NCI-H526 treated with DMSO at 0.1 percent for 48 hours (cell line): ENCODE data around the gene MAB21L3.
A peak's percentile ranks its signal among the peaks of the same experiment; 100 is the strongest.

Experiments
- DNase-seq: peaks from one replicate; lab custom pipeline; 2025; lab: John Stamatoyannopoulos, UW

The MAB21L3 gene

DNA sequence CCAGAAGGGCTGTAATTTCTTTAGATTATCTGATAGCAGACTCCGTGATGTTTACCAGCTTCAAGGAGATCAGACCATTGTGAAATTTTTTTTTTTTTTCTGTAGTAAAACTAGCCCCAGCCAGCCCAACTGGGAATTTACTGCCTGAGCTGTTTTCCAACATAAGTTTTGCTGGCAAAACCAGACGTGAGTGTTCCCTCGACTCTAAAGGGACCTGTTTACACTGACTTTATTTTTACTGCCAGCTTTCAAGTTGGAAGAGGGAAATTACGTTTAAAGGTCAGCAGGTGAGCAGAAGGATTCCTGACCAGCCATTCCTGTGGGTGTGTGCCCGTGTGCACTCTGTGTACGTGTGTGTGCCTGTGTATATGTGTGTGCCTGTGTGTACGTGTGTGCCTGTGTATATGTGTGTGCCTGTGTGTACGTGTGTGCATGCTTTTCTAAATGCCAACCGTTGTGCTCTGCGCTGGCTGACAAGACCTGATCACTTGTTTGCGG is 374 bp downstream of the MAB21L3 start:
- DNase-seq = peak; percentile 67

DNA sequence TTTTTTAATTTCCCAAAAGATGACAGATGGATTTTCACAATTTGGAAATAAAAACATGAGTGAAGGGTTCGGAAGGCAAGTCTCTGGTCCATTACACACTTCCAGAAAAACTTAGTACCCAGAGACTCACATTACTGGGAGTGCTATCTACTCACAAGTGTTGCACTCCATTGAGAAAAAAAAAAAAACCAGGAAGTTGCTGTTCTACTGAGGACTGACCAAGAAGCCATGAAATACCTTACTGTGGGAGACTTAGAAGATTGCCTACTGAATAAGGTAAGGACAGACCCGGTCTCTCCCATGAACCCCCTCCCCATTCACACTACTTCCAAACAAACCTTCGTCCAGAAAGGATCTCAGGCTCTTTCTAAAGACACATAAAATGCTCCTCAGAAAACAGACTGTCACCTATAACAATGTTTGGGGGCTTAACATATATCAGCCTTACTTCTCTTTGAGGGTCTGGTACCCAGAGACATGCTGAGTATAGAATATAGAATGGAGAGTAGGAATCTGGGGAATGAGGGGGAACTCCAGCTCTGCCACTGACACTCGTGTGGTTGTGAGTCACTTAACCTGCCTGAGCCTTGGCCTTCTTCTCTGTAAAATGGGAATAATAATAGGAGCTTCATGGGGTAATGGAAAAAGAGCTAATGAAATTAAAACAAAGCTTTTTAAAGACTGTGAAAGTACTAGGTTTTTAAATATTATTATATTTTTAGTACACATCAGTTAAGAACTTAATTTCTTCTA is 1.4 kb downstream of the MAB21L3 start:
- no peak for DNase-seq

DNA sequence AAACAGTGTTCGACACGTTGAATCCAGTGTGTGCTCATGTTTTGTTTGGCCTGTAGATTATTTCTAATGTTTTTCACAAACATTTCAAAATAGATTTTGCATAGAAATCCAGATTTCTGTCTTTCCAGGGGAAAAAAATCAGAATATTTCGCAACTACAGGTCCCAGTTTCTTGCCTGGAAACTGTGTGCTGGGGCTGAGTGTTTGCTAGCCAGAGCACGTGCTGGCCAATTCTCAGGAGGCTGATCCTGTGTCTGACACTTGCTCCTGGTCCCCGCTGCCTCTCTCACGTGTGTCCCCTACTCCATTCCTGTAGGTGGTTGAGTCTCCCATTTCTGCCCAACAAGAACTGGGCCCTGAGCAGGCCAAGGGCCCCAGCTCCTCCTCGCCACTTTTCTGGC is 2.4 kb downstream of the MAB21L3 start:
- DNase-seq = no peak

DNA sequence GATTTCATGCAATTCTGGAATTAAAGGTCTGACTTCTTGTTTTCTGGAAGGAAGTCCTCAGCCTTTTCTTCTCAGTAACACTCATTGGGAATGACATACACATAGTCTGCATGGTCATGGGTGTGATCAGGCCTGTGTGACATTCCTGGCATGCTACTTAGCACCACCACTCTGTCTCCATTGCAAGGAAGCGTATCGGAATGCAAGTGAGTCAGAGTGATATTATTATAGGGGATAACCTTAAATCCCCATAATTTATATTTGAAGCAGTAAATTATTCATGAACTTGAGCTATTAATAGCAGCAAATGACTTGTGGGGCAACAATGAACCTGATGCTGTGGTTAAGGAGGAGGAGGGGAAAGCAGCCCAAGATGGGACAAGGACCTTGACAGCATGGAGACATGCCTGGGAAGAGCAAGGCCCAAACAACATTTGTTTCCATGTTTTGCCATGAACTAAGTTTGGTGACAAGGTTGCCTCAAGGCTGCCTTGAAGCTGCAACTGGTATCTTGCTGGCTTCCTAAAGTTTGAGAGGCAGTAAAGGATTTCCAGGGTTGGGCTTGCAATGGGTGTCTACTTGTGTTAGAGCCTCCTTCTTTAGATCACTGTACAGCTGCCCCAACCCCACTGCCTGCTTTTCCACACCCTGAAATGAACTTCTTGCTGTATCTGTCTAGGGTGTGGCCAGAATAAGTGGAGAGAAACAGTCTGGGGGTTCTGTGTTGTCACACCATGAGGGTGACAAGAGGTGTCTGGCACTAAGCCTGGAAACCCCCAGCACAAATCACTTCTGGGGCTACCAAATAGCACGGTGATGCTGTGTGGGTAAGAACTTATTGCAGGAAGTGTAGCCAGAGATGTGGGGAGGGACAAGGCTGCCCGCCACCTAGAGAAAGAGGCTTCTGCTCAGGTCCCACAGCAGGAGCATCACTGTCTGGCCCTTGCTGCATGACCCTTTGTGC is 4.6 kb downstream of the MAB21L3 start:
- DNase-seq = no peak

DNA sequence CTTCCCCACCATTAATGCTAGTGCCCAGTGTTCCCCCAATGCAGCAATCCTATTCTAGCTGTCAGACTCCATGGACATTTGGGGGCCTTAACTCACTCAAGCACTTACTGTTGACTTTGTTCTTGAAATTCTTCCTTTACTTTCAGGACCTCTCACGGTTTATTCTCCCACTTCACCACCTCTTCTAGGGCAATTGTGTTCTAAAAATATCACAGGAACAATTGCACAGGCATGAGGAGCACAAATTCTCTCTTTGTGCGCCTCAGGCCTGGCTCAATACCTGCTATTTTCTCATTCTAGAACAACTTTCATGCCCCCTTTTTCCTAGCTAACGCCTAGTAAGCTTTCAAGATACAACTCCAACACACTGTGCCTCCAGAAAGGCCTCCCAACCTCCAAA is 7.3 kb downstream of the MAB21L3 start:
- DNase-seq = no peak

DNA sequence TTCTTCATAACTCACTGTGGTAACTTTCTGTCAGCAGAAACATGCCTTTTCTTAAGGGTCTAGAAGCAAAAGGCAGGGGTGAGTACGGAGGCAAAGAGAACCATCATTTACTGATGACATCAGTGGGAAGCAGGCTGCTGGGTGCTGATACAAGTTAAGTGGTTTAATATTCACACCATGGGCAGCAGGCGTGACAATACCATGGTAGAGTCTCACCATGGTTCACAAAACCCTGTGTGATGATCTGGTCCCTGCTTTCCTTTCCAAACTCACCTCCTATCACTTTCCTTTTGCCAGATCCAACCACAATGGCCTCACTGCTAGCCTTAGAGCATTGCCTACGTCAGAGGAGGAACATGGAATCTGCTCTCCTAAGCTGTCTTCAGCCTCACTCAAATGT is 8.7 kb downstream of the MAB21L3 start:
- no peak for DNase-seq

DNA sequence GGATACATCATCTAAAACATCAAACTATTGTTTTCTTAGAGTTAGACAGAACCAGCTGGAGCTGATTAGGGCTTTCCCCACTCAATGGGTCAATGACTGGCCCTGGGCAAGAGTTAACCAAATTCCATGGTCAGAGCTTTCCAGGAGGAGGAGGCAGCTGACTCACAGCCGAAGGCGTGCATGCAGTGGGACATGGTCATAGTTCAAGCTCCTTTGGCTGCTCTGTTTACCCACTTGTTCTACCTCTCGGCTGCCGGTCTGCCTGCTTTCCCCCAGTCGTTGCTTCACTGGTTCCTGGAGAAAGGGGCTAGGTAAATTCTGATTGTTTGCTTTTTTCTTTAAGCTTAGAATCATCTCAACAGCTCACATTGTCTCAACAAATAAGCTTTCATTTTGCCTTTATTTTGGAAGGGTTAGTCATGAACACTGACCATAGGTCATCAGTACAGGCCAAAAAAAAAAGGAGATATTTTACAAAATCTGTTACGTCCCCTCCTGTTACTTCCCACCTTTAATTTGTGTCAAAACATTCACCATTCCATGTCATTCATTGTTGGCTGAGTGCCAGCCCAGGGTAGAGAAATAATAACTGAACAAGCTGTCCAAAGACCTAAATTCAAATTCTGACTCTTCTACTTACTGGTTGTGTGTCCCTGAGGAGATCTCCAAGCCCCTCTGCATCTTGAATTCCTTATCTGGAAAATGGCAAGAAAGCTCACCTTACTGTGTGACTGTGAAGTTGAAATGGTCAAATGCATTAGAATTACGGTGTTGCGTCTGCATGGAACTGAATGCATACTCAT is 12.0 kb downstream of the MAB21L3 start:
- no peak for DNase-seq

DNA sequence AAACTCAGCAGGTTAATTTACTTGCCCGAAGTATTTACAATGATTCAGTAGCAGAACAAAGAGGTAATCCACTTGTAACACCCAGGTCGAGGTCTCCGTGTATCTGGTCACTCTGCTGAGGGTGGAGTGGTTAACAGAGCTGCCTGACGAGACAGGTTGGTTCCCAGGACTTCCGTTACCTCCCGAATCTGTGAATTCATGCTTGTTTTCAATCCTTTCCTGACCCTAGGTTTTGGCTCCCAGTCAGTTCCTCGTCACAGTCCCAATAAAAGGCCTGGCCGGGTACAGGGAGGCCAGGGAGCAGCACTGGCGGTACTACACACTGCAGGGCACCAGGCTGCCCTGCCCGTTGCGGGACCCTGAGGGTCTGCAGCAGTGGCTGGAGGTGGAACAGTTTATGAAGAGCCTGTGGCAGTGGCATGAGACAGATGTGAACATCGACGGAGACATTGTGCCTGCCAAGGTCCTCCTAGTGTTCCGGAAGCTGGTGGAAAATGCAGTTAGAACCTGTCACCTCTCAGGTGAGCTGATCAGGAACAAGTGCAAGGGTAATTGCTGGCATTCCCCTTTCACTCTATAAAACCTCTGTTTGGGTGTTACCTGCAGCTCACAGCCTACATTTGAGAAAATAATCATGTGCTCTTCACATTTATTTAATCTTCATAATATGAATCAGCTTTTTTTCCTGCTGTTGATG is 12.8 kb downstream of the MAB21L3 start:
- no peak for DNase-seq

DNA sequence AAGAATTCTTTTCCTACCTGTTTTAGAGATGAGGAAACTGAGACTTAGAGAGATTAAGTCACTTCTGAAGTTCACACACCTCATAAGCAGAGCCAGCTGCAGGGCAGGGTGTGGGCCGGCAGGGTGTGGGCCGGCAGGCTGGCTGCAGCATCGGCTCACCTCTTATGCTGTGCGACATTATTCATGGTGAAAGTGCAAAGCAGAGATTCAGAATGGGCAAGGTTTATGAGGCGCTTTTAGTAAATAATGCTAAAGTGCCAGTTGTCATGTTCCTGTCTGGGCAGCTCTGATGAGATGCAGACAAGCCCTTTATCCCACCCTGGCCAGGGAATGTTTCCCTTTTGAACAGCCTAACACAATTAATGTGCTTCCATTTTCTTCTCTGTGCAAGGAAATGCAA is 14.6 kb downstream of the MAB21L3 start:
- DNase-seq = no peak

DNA sequence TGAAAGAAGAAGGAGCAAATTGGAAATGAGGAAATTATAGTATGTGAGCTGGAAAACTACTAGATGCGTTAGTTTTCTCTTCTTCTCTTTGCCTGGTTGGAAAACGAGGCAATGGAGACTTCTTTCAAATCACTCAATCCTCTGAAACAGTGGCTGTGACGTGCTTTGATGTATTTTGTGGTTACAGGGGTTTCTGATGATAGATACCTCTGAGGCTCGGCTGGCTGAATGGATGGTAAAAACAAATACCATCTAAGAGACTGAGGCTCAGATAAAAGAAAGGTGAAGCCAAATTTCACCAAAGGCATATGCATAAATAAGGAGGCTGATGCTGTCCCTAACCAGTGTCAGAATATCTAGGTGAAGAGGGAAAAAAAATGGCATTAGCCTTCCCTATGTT is 15.1 kb downstream of the MAB21L3 start:
- DNase-seq = no peak

DNA sequence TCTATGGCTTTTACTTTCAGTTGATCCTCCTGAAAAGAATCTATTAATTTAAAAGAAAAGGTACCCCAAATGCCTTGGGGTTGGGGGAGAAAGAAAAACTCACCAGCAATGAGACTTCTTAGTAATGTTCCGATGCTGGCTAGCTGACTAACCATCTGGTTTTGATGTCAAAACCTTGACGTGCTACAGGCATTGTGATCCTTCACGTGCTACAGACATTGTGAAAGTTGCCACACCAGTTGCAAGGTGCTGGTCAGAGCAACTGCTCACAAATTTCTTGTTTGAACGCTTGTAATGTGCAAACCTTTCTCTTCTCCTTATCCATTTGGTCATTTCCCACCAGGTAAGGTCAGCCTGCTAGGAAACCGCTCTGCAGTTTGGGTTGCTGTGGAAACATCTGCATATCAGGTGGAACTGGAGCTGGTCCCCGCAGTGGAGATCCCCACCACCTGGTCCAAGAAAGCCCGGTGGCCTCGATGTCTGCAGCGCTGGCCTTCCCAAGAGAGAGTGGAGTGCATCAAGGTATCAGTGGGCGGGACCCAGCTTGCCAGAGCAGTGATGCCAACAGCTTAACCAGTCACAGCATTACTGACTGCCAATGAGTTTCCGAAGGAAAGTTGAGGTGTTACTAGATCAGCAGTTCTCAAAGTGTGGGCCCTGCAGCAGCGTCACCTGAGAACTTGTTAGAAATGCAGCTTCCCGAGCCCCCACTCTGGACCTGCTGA is 16.1 kb downstream of the MAB21L3 start:
- no peak for DNase-seq

DNA sequence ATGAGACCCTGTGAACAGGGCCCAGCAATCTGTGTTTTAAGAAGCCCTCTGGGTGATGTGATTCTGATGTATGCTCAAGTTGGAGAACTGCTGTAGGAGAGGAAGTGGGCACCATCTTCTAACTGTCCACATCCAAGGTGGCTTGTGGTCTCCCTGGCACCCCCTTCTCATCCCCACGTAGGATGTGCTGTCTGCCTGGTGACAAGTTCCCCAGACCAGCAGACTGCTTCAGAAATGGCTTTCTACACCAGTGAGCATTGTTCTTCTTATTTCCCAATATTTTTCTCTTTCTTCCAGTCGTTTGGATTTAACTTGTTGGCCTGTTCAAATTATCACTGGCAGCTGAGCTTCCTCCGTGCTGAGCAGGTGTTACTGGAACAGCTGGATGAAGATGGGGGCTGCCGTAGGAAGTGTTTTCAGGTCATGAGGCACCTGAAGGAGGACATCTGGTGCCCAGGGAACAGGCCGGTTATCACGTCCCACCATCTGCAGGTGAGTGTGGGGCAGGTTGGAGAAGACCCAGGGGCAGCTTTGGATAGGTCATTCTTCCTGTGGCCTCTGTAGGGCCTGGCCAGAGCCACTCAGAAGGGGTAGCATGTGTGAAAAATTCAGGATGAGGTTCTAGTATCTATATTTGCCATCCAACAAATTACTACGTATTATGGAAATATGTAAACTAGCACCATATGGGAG is 16.8 kb downstream of the MAB21L3 start:
- DNase-seq = no peak

DNA sequence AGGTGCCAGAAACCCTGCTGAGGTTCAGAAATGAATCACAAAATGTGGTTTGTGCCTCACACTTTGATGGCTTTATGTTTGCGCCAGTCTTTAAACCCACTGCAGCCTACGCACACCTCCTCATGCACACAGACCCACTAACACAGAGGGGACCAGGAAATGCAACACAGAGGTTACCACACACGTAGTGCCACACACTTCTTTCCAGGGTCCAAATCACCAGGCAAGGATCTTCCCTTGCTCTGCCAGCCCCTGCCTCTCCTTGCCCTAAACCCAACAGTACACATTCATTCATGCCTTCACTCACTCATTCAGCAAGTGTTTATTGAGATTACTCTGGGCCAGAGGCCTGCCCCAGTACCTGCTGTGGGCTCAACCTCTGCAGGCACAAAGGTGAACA is 17.5 kb downstream of the MAB21L3 start:
- no peak for DNase-seq

DNA sequence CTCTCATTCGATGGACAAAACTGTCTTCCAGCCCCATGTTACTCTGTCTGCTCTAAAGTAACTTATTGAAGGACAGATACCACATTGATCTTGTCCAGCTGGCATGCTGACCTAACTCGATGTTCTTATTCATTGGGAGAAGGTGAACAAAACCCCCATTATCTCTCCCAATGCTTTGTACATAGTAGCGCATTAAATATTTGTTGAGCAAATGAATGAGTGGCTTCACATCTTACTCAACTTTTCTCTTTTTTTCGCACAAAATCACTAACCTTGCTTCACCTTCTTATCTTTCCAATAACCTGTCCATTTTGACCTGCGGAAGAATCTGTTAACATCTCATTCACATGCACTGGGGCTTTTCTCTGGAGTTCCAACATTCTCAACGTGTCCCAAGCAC is 18.3 kb downstream of the MAB21L3 start:
- DNase-seq = no peak

DNA sequence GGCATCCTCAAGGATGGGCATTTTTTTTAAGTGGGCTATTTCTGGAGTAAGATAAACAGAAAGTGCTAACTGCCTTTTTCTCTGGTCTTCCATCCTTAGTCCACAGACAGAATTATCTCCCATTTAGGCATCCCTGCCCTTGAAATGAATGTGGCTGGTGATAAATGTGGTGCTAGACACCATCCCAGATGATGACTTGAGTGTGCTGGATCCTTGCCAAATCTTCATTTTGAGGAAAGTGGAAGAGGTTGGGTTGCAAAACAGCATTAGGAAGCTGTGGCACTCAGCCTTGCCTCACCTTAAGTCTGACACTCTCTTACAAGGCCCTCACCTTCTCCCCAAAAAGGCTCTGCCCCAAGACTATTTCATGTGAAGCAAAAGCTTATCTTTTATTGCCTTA is 19.2 kb downstream of the MAB21L3 start:
- DNase-seq = no peak

DNA sequence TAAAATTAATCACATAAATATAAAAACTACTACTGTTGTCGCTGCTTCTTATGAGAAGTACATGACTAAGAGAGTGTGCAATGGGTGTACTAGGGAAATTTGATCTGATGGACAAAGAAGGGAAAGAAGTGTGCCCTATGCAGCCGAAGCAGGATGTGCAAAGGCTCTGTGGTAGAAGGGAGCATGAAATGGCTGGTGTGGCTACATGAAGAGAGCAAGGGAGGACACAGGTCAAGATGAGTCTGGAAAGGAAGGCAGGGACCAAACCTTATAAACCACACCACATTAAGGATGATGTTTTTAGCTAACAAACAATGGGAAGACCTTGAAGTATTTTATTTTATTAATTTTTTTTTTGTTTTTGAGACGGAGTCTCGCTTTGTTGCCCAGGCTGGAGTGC is 20.0 kb downstream of the MAB21L3 start:
- no peak for DNase-seq

DNA sequence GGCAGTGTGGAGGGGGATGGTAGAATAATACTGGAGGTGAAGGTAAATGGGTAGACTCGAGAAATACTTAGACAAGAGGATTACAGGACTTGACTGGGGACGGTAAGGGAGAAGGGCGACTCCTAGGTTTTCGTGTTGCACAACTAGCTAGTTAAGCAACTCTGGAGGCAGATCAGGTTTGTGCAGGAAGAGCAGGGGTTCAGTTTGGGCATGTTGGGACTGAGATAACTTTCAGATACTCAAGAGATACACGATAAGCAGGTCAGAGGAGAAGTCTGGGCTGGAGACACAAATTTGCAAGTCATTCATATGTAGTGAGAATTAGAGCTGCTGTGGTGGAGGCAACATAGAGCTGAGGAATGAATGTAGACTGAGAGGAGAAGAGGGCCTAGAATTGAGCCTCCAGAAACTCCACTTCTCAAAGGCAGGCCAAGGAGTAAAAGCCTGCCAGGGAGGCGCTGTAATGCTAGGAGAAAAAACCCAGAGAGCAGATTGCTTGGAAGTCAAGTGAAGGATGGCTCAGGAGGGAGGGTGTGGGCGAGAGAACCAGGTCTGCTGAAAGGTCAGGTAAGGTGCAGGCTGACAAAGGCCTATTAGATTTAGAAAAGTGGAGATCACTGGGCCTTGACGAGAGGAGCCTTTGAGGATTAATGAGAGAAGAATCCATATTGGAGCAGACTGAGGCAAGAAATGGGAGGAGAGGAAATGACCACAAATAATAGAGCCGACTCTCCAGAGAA is 20.8 kb downstream of the MAB21L3 start:
- DNase-seq = no peak

DNA sequence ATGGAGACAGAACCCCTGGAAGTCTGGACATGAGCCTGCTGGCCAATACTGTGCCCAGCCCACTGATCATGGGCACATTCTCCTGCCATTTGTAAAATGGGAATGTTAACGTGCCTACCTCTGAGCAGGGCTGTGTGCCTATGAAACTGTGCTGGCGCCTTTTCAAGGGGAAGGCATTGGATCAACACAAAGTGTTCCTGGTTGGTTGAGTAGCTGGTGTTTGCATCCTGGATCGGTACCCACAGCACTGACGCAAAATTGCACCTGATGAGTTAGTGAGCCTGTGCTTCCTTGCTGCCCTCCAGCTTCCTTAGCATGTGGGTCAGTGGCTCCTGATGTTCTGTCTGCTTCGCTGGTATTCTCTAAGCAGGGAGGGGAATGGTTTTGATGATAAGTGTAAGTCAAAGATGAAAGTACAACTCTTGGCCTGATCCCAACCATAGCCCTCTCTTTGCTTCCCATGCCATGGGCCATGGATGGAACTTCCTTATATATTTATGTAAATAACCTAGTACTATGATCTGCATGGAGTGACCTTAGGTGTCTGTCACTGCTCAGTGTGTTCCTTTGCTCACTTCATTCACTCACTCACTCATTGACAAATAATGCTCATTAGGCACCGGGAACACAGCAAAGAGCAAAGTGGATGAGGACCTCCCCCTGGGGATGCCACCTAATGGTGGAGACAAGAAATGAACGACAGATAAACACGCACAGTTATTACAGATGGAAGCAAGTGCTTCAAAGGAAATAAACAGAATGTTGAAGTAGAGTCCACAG is 22.7 kb downstream of the MAB21L3 start:
- peak; percentile 37 for DNase-seq

DNA sequence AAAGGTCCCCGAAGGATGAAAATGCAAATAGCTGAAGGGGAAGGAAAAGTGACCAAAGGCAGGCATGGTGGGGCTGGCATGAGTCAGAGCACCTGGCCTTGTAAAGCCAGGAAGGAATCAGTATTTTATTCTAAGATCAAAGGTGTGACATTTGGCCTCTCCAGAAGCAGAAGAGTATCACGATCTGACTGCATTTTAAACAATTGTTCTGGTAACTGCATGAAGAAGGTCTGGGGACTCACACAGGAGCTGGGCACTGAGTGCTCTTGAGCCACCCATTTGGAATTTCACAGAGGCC is 23.2 kb downstream of the MAB21L3 start:
- DNase-seq = no peak
